OCI-LY7 (cell line): ENCODE measurements around the gene SLC6A7.

ENCODE experiments used
- EZH2phosphoT487 ChIP-seq: fragments of 200-600 bp; sonication (generic); IDR thresholded peaks from 2 replicates; pipeline ENCODE4 v1.6.1; 2018; ENCODE audit warnings: low read depth, borderline replicate concordance, mild to moderate bottlenecking, mixed run types, antibody characterized with exemption, low read length, moderate library complexity, mixed read lengths
- TF ChIP-seq, protein P1 (sequence below): fragments of 200-600 bp; sonication (generic); conservative IDR thresholded peaks from 2 replicates; pipeline ENCODE4 v1.5.1; 2014; ENCODE audit warnings: mild to moderate bottlenecking, antibody characterized with exemption, low read length, moderate library complexity, mixed read lengths

DNA sequence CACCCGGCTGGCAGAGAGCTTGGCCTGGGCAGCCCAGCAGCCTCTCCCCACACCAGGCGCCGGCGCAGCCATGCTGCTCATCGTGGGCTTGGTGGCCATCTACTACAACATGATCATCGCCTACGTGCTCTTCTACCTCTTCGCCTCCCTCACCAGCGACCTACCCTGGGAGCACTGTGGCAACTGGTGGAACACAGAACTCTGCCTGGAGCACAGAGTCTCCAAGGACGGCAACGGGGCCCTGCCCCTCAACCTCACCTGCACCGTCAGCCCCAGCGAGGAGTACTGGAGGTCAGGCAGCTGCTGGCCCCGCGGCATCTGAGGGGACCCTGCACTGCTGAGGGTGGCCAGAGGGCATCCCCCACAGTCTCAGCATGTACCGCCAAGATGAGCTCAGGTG, 7.1 kb downstream of the SLC6A7 start:
- TF ChIP-seq, protein P1, sequence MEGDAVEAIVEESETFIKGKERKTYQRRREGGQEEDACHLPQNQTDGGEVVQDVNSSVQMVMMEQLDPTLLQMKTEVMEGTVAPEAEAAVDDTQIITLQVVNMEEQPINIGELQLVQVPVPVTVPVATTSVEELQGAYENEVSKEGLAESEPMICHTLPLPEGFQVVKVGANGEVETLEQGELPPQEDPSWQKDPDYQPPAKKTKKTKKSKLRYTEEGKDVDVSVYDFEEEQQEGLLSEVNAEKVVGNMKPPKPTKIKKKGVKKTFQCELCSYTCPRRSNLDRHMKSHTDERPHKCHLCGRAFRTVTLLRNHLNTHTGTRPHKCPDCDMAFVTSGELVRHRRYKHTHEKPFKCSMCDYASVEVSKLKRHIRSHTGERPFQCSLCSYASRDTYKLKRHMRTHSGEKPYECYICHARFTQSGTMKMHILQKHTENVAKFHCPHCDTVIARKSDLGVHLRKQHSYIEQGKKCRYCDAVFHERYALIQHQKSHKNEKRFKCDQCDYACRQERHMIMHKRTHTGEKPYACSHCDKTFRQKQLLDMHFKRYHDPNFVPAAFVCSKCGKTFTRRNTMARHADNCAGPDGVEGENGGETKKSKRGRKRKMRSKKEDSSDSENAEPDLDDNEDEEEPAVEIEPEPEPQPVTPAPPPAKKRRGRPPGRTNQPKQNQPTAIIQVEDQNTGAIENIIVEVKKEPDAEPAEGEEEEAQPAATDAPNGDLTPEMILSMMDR = no peak
- TF ChIP-seq EZH2phosphoT487 = no peak
